H9 (cell line): Measurements from ENCODE around the gene RMND5B. TPM values are rescaled to one million over a fixed set of nuclear protein-coding genes. Genes with fewer than 3 reads are reported as not detected.

Source experiments
- DNase-seq: peaks from one replicate; pipeline ENCODE4 v3.0.0-alpha.2; 2017
- H2AFZ ChIP-seq: one replicate; pipeline ENCODE4 v1.6.1; 2013; ENCODE audit warnings: mild to moderate bottlenecking, low read length, control low read depth, moderate library complexity
- H2AK5ac ChIP-seq: 2 replicates; pipeline ENCODE4 v1.6.1; 2013; ENCODE audit warnings: low read length, control low read depth, mixed read lengths; ENCODE audit not compliant: insufficient read length
- H2BK120ac ChIP-seq: one replicate; pipeline ENCODE4 v1.6.1; 2013; ENCODE audit warnings: low read depth, mild to moderate bottlenecking, low read length, control low read depth, inconsistent platforms; ENCODE audit not compliant: poor library complexity, severe bottlenecking
- H2BK12ac ChIP-seq: 2 replicates; pipeline ENCODE4 v1.6.1; 2013; ENCODE audit warnings: low read length, control low read depth, mixed read lengths, low read depth; ENCODE audit not compliant: insufficient read length
- H2BK15ac ChIP-seq: 2 replicates; pipeline ENCODE4 v1.6.1; 2013; ENCODE audit warnings: low read depth, low read length, control low read depth
- H2BK20ac ChIP-seq: one replicate; pipeline ENCODE4 v1.6.1; 2013; ENCODE audit warnings: low read depth, mild to moderate bottlenecking, low read length, control low read depth, inconsistent platforms; ENCODE audit not compliant: poor library complexity, severe bottlenecking
- H2BK5ac ChIP-seq: 2 replicates; pipeline ENCODE4 v1.6.1; 2013; ENCODE audit warnings: low read length, control low read depth, mixed read lengths; ENCODE audit not compliant: insufficient read length
- H3K14ac ChIP-seq: 2 replicates; pipeline ENCODE4 v1.6.1; 2013; ENCODE audit warnings: low read length, control low read depth; ENCODE audit not compliant: insufficient read depth
- H3K18ac ChIP-seq: 2 replicates; pipeline ENCODE4 v1.6.1; 2013; ENCODE audit warnings: low read depth, mild to moderate bottlenecking, mixed read lengths, low read length, control low read depth; ENCODE audit not compliant: insufficient read length
- H3K23ac ChIP-seq: 2 replicates; pipeline ENCODE4 v1.6.1; 2013; ENCODE audit warnings: low read length, control low read depth, mixed read lengths, low read depth; ENCODE audit not compliant: insufficient read length
- H3K23me2 ChIP-seq: 2 replicates; pipeline ENCODE4 v1.6.1; 2013; ENCODE audit warnings: low read depth, mild to moderate bottlenecking, mixed read lengths, low read length, control low read depth; ENCODE audit not compliant: insufficient read length, poor library complexity, severe bottlenecking
- H3K27ac ChIP-seq: 2 replicates; pipeline ENCODE4 v1.5.1; 2013; ENCODE audit warnings: low read length, control low read depth, mixed read lengths, low read depth; ENCODE audit not compliant: insufficient read length
- H3K27me3 ChIP-seq: 2 replicates; pipeline ENCODE4 v1.6.1; 2013; ENCODE audit warnings: low read length, control low read depth, inconsistent platforms; ENCODE audit not compliant: insufficient read depth
- H3K4ac ChIP-seq: 2 replicates; pipeline ENCODE4 v1.6.1; 2013; ENCODE audit warnings: low read depth, mild to moderate bottlenecking, control low read depth, inconsistent platforms, low read length, moderate library complexity
- H3K4me1 ChIP-seq: 2 replicates; pipeline ENCODE4 v1.6.1; 2013; ENCODE audit warnings: low read length, control low read depth, inconsistent platforms; ENCODE audit not compliant: insufficient read depth
- H3K4me2 ChIP-seq: 2 replicates; pipeline ENCODE4 v1.6.1; 2013; ENCODE audit warnings: low read length, control low read depth, mixed read lengths; ENCODE audit not compliant: insufficient read length, insufficient read depth
- H3K56ac ChIP-seq: 2 replicates; pipeline ENCODE4 v1.6.1; 2013; ENCODE audit warnings: low read depth, mild to moderate bottlenecking, mixed read lengths, low read length, control low read depth; ENCODE audit not compliant: insufficient read length
- H3K79me1 ChIP-seq: 2 replicates; pipeline ENCODE4 v1.6.1; 2013; ENCODE audit warnings: low read depth, mild to moderate bottlenecking, moderate library complexity, low read length, control low read depth, inconsistent platforms; ENCODE audit not compliant: insufficient read depth, poor library complexity, severe bottlenecking
- H3K79me2 ChIP-seq: 2 replicates; pipeline ENCODE4 v1.6.1; 2013; ENCODE audit warnings: low read length, control low read depth, inconsistent platforms; ENCODE audit not compliant: insufficient read depth
- H3K9ac ChIP-seq: 2 replicates; pipeline ENCODE4 v1.6.1; 2013; ENCODE audit warnings: low read length, control low read depth, mixed read lengths; ENCODE audit not compliant: insufficient read length; ENCODE audit errors: extremely low read depth
- H3K9me3 ChIP-seq: one replicate; pipeline ENCODE4 v1.6.1; 2013; ENCODE audit warnings: low read depth, low read length, inconsistent platforms; ENCODE audit not compliant: control insufficient read depth
- H3T11ph ChIP-seq: one replicate; pipeline ENCODE4 v1.6.1; 2013; ENCODE audit warnings: mild to moderate bottlenecking, low read length, control low read depth, inconsistent platforms
- H4K20me1 ChIP-seq: one replicate; pipeline ENCODE4 v1.6.1; 2013; ENCODE audit not compliant: control insufficient read depth, insufficient read length, insufficient read depth
- H4K5ac ChIP-seq: 2 replicates; pipeline ENCODE4 v1.6.1; 2013; ENCODE audit warnings: low read depth, mild to moderate bottlenecking, mixed read lengths, low read length, control low read depth; ENCODE audit not compliant: insufficient read length
- H4K8ac ChIP-seq: replicated peaks from 2 replicates; pipeline ENCODE4 v1.6.1; 2013; ENCODE audit warnings: low read length, control low read depth, mixed read lengths, low read depth; ENCODE audit not compliant: insufficient read length
- H4K91ac ChIP-seq: 2 replicates; pipeline ENCODE4 v1.6.1; 2013; ENCODE audit warnings: low read depth, mild to moderate bottlenecking, moderate library complexity, mixed read lengths, low read length, control low read depth; ENCODE audit not compliant: insufficient read length
- H3K27ac Mint-ChIP-seq, 3 experiments: 2 replicates in 2 of 3; 3 replicates in 1 of 3; pipeline ENCODE4 v1.8.0; 2020 to 2021; ENCODE audit warnings: mixed read lengths in 3 of 3, mild to moderate bottlenecking in 1 of 3, moderate library complexity in 1 of 3
- H3K27me3 Mint-ChIP-seq: 2 replicates; pipeline ENCODE4 v1.8.0; 2021; ENCODE audit warnings: low read depth, mild to moderate bottlenecking, moderate library complexity, mixed read lengths
- H3K36me3 Mint-ChIP-seq, 3 experiments: 2 replicates in 2 of 3; 3 replicates in 1 of 3; pipeline ENCODE4 v1.8.0; 2020 to 2021; ENCODE audit warnings: low read depth in 3 of 3, mixed read lengths in 3 of 3; ENCODE audit not compliant: insufficient read depth in 1 of 3
- H3K4me1 Mint-ChIP-seq, 2 experiments: 2 replicates each; pipeline ENCODE4 v1.8.0; 2020; ENCODE audit warnings: mixed read lengths in 2 of 2
- H3K4me3 Mint-ChIP-seq, 2 experiments: 2 replicates in 1 of 2; 3 replicates in 1 of 2; pipeline ENCODE4 v1.8.0; 2020 to 2021; ENCODE audit warnings: mild to moderate bottlenecking in 2 of 2, mixed read lengths in 2 of 2, moderate library complexity in 1 of 2
- H3K9me3 Mint-ChIP-seq, 2 experiments: 2 replicates in 1 of 2; 3 replicates in 1 of 2; pipeline ENCODE4 v1.8.0; 2020; ENCODE audit warnings: mild to moderate bottlenecking in 2 of 2, mixed read lengths in 2 of 2, moderate library complexity in 1 of 2
- WGBS: extraction: QIAGEN DNeasy Blood & Tissue Kit; methylation state at CpG from one replicate; pipeline ENCODE4 v1.1.7; 2013; ENCODE audit warnings: missing lambda C conversion rate, low lambda C conversion rate, mixed read lengths; ENCODE audit not compliant: insufficient read length; ENCODE audit errors: extremely low coverage; 5-methylcytosine and 5-hydroxymethylcytosine counted together
- total RNA-seq: library from RNA; stranded (reverse); gene quantifications from 2 replicates; pipeline ENCODE4 v1.2.1, GENCODE V29; 2021
- TF ChIP-seq, protein P1 (sequence below): fragments of 200-600 bp; sonication (generic); conservative IDR thresholded peaks from 3 replicates; pipeline ENCODE4 v1.8.0; 2021; ENCODE audit warnings: antibody characterized with exemption, mild to moderate bottlenecking

The RMND5B gene
- total RNA-seq, 1 experiment from 2014 or later = 86.4 TPM

DNA sequence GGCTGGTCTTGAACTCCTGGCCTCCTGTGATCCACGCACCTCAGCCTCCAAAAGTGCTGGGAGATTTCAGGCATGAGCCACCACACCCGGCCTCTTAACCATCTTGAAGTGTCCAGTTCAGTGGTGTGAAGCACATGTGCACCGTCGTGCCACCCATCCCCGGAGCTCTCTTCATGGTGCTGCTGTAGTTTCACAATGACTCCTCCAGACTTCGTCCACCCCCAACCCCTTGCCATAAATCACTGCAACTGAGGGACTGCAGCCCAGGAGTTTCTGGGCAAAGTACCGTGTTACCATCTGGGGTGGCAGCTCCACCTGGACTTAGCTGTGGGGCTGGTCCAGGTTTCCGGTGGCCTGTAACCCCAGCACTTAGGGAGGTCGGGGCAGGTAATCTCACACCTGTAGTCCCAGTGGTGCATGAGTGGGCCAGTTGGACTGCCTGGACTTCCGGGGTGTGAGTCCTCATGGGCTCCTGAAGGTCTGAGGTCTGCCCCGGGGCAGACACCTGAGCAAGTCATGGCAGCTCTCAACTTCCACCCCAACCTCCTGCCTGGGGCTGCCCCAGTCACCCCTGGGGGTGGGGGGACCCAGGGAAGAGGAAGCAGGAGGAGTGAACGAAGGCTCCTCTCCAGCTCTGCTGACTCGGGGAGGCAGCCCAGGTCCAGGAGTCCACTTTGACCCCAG lies 24.1 kb upstream of the RMND5B start:
- H3K79me1 ChIP-seq = no peaks in the 10 kb centered on the region
- H3K27ac ChIP-seq = no peak overlapping the region
- H3K4me2 ChIP-seq = no peak overlapping the region
- no peak overlapping the region for H4K8ac ChIP-seq
- WGBS = no CpG with 5 or more reads among the region's 13 CpGs
- no peak overlapping the region for H2BK20ac ChIP-seq
- H4K91ac ChIP-seq = no peak overlapping the region
- Mint-ChIP-seq H3K4me1 (peaks cover 10 to 13% of the 10 kb centered on the region in 2 experiments), H3K27me3 (peaks cover 8% of the 10 kb centered on the region), H3K27ac (peak overlapping the region in 1 of 3 experiments; percentile 11; a peak in 1 of 7 replicates), H3K36me3 (no peaks in the 10 kb centered on the region), H3K4me3 (no peak overlapping the region), H3K9me3 (peaks cover 0 to 3% of the 10 kb centered on the region in 2 experiments; a peak in 1 of 5 replicates)
- no peaks in the 10 kb centered on the region for H3K23me2 ChIP-seq
- no peak for DNase-seq
- no peaks in the 10 kb centered on the region for H3K27me3 ChIP-seq
- H3K18ac ChIP-seq = no peak overlapping the region
- H2BK15ac ChIP-seq = no peak overlapping the region
- TF ChIP-seq, protein P1, sequence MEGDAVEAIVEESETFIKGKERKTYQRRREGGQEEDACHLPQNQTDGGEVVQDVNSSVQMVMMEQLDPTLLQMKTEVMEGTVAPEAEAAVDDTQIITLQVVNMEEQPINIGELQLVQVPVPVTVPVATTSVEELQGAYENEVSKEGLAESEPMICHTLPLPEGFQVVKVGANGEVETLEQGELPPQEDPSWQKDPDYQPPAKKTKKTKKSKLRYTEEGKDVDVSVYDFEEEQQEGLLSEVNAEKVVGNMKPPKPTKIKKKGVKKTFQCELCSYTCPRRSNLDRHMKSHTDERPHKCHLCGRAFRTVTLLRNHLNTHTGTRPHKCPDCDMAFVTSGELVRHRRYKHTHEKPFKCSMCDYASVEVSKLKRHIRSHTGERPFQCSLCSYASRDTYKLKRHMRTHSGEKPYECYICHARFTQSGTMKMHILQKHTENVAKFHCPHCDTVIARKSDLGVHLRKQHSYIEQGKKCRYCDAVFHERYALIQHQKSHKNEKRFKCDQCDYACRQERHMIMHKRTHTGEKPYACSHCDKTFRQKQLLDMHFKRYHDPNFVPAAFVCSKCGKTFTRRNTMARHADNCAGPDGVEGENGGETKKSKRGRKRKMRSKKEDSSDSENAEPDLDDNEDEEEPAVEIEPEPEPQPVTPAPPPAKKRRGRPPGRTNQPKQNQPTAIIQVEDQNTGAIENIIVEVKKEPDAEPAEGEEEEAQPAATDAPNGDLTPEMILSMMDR = no peak
- no peak overlapping the region for H2BK120ac ChIP-seq
- no peak overlapping the region for H2AK5ac ChIP-seq
- H3K79me2 ChIP-seq = no peaks in the 10 kb centered on the region
- no peak overlapping the region for H2BK5ac ChIP-seq
- H2BK12ac ChIP-seq = no peak overlapping the region
- no peak overlapping the region for H3K56ac ChIP-seq
- H3K14ac ChIP-seq = no peak overlapping the region
- H4K5ac ChIP-seq = no peak overlapping the region
- no peak overlapping the region for H2AFZ ChIP-seq
- no peaks in the 10 kb centered on the region for H3K9me3 ChIP-seq
- H3T11ph ChIP-seq = no peak overlapping the region
- H3K4me1 ChIP-seq = peaks cover 3% of the 10 kb centered on the region; the same call in 1 of the 2 replicates
- no peak overlapping the region for H3K4ac ChIP-seq
- H4K20me1 ChIP-seq = no peaks in the 10 kb centered on the region
- H3K23ac ChIP-seq = no peak overlapping the region
- H3K9ac ChIP-seq = no peak overlapping the region
